HL-60/S4 treated with phorbol 12-myristate 13-acetate at 8.2 ng/mL for 4 days and 3 days (cell line): ENCODE data around the gene NLK.
"Not testable (repeated sequence)": the region's sequence is repeated elsewhere in the genome, so short reads cannot be mapped to it uniquely, and the experiment has no call there.

ENCODE experiments used
- in situ Hi-C: fragments of 300-500 bp; cut with MboI; formaldehyde crosslinking; loops from 2 replicates; pipeline ENCODE4 v1.15.0; 2022; ENCODE audit warnings: low sequenced_read_pairs

NLK gene

DNA sequence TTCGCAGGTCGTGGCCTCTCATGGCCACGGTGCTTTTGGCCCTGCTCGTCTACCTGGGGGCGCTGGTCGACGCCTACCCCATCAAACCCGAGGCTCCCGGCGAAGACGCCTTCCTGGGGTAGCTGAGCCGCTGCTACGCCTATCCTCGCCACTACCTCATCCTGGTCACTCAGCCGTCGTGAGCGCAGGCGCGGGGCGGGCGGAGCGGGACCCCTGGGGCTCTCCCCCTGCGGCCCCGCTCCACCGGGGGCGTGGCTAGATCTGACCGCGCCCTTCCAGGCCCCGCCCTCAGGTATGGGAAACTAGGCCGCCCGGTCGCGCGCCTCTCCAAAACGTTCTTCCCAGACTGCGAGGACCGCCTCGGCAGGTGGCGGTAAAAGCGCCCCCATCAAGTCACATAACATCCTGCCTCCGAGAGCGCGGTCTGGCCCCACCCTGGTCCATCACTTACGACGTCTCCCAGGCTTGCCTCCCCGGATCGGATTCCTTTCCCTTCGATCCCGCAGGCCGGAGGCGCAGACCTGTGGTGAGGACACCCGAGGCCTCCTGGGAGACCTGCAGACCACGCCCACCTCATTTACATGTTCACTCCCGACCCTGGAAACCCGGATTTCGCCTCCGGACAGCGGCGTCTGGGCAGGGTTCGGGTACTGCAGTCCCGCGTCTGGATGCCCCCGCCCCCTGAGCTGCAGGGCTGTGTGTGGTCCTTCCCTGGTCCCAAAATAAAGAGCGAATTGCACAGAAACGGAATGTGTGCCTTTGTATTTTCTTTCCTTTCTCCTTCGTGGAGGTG lies 185.0 kb downstream of the NLK start:
- in situ Hi-C loops, result no loop called here

- in situ Hi-C loops, result no loop called here
These were observed 185.8 kb downstream of the NLK start for GRCh38 chr17:28228109-28228840.

DNA sequence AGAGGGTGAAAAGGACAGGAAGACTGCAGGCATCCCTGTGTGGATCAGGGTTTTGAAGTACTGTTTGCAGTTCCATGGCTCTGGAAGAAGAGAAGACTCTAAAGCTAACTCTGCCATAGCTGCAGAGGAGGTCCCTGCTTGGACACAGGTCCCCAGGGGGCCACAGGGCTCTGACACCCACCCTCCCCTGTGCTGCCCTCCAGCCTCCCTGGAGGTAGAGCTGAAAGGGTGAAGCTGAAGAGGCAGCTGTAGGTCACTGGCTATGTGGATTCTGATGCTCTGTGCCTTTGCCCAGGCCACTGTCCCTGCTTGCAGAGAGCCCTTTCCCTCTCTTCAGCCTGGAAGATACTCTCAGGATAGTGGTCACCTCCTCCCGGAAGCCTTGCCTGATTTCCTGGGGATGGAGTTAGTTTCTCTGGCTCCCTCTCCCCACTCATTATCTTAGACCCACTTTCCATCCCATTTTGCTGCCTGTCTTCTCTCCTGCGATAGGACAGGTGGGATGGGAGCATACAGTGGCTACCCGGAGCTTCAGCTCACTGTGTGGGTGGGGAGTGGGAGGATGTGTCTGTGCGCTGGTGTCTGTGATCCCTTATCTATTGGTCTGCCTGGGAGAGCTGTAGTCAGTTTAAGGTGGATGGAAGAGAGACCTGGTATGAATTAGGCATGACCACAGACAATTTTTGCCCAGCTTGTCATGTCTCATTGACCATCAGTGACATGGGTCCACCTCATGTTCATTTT lies 186.7 kb downstream of the NLK start:
- in situ Hi-C loops, result no loop called here

DNA sequence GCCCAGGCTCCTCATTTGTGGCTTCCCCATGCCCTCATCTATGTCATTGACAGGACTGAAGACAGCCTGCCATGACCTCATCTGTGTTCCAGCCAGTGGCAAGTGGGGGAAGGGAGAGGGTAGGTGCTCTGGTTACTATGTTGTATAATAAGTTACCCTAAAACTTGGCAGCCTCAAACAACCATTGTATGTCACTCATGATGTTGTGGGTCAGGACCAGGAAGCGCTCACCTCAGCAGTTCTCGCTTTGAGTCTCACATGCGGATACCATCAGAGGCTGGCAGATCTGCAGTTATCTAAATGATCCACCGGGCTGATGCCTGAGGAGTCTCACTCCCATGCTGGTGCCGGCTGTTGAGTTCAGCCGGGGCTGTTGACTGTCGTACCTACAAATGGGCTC lies 187.5 kb downstream of the NLK start:
- in situ Hi-C loops, result no loop called here

DNA sequence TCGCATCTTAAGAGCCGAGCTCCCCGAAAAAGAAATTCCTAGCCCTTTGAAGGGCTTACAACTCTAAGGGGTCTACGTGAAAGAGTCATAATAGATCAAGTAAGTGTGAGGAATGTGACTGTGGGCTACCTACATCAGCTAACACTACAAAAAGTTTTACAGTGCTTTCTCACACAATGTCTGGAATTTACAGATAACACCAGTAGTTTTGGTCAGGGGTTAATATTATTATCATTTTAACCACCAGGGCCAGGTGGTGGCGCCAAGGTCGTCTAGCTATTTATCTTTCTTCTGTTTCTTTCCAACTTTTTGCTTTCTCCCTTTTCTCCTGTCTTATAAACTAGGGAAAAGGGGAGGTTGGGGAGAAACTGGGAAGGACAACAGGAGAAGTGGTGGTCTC lies 188.1 kb downstream of the NLK start:
- in situ Hi-C loops, result not testable (repeated sequence)

DNA sequence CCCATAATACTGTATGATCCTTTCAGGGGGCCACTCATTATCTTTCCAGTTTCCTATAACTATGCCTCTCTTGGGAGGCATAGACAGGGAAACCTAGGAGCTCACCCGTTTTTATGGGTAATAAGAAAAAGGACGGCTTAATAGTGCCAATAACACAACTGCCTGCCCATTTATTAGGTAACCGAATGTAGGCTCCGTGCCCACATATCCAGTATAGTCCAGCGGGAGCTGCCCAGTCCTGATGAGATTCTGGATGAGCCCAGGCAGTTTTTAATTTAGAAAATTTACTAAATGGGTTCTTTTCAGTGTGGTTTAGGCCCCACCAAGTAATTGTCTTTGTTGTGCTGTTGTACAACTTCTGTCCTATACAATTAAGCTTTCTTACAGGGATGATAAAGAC lies 189.1 kb downstream of the NLK start:
- in situ Hi-C loops, result not testable (repeated sequence)

- in situ Hi-C loops, result not testable (repeated sequence)
These were observed 190.7 kb downstream of the NLK start for GRCh38 chr17:28232966-28233870.

GRCh38 chr17:28233872-28234856 lies 191.7 kb downstream of the NLK start:
- in situ Hi-C loops, result not testable (repeated sequence)

GRCh38 chr17:28235066-28235700 lies 192.7 kb downstream of the NLK start:
- in situ Hi-C loops, result not testable (repeated sequence)

DNA sequence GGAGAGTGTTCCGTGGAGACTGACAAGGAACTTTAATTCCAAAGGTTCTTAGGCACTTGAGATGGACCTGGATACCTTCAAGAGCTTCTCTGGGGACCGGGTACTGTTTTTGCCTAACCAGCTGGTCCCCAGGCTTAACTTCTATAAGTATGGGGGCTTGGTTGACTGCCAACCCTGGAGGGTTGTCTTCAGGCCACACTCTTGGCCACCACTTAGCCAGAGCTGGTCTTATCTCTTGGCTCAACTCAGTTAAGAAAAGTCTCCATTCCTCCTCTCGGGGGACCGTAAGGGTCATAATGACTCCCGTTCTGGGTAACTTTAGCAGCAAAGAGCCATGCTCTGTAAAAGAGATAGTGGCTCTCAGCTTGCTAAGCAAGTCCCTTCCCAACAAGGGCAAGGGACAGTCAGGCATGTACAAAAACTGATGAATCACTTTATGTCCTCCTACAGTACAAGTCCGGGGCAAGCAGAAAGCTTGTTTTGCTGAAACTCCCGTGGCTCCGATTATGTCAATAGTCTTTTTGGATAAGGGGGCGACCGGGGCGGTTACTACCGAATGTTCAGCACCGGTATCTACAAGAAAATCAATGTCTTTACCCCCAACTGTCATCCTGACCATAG lies 193.7 kb downstream of the NLK start:
- in situ Hi-C loops, result not testable (repeated sequence)

DNA sequence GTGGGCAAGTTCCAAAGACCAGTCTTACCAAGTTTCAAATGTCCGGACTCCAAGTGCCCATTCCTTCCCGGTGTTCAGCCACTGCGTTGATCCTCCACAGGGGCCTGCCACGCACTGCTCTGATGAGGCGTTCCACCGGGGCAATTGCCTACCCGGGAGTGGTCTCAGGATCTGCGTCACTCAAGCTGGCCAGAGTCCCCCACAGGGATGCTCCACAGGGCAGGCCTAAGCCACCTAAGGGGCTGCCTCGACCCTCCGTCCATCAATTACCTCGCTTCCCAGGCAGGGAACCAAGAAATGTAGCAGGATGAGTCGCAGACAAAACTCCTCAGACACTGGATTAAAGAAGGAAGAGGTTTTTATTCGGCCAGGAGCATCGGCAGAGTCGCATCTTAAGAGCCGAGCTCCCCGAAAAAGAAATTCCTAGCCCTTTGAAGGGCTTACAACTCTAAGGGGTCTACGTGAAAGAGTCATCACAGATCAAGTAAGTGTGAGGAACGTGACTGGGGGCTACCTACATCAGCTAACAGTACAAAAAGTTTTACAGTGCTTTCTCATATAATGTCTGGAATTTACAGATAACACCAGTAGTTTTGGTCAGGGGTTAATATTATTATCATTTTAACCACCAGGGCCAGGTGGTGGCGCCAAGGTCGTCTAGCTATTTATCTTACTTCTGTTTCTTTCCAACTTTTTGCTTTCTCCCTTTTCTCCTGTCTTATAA lies 196.2 kb downstream of the NLK start:
- in situ Hi-C loops, result not testable (repeated sequence)

DNA sequence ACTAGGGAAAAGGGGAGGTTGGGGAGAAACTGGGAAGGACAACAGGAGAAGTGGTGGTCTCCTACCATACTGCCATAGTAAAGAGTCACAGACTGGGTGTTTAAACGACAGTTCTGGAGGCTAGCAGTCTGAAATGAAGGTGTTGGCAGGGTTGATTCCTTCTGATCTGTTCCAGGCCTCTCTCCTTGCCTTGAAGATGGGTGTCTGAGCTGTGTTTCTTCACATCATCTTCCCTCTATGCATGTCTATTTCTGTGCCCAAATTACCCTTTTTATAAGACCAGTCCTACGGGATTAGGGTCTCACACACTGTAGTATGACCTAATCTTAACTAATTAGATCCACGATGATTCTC lies 196.8 kb downstream of the NLK start:
- in situ Hi-C loops, result no loop called here

GRCh38 chr17:28240688-28241340 lies 198.3 kb downstream of the NLK start:
- in situ Hi-C loops, result no loop called here

DNA sequence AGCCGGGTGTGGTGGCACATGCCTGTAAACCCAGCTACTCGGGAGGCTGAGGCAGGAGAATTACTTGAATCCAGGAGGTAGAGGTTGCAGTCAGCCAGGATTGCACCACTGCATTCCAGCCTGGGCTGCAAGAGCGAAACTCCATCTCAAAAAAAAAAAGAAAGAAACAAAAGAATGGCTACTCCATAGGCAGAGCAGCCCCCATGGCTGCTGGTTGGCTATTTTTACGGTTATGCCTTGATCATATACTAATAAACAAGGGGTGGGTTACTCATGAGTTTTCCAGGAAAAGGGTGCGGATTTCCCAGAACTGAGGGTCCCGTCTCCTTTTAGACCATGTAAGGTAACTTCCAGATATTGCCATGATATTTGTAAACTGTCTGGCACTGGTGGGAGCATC lies 200.3 kb downstream of the NLK start:
- in situ Hi-C loops, result no loop called here

DNA sequence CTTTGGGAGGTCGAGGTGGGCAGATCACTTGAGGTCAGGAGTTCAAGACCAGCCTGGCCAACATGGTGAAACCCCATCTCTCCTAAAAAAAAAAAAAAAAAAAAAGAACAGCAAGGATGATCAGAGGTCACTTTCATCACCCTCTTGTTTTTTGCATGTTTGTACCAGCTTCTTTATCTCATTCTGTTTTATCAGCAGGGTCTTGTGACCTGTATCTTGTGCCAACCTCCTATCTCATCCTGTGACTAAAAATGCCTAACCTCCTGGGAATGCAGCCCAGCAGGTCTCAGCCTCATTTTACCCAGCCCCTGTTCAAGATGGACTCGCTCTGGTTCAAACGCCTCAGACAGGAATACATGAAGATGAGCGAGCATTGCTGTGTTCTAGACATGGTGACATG lies 200.8 kb downstream of the NLK start:
- in situ Hi-C loops, result not testable (repeated sequence)

- in situ Hi-C loops, result no loop called here
These were observed 202.0 kb downstream of the NLK start for GRCh38 chr17:28244446-28244845.
